ENCODE data around the gene SRGAP1. TPM values are rescaled to one million over a fixed set of nuclear protein-coding genes. Genes with fewer than 3 reads are reported as not detected.

The SRGAP1 gene
- polyA plus RNA-seq, 6 donors from 2014 or later, result 0.01 to 0.26 (median 0.05) TPM

GRCh38 chr12:63885401-63885800 lies 40.9 kb downstream of the SRGAP1 start:
- no peak for ATAC-seq (ENCODE audit: low read depth in 2 of 2)
- peaks cover 5 to 14% (median 6%) of the 10 kb centered on the region in 3 donors for H3K27me3 Mint-ChIP-seq
- no peak overlapping the region for H3K27ac Mint-ChIP-seq
- DNase-seq, result no peak
- no peak overlapping the region for H3K4me3 Mint-ChIP-seq
- no peaks in the 10 kb centered on the region for H3K4me1 Mint-ChIP-seq
- H3K9me3 Mint-ChIP-seq, result peaks cover 0 to 2% (median 0%) of the 10 kb centered on the region in 7 donors
- peaks cover 0 to 4% of the 10 kb centered on the region in 2 donors for H3K36me3 Mint-ChIP-seq

GRCh38 chr12:63888908-63889635 lies 44.6 kb downstream of the SRGAP1 start:
- DNase-seq, result no peak
- Mint-ChIP-seq H3K4me3 (peak overlapping the region in 1 of 8 donors; percentile 50), H3K27ac (no peak overlapping the region), H3K36me3 (peaks cover 0 to 4% of the 10 kb centered on the region in 2 donors), H3K4me1 (no peaks in the 10 kb centered on the region), H3K27me3 (peaks cover under 1 to 8% (median 6%) of the 10 kb centered on the region in 3 donors), H3K9me3 (no peaks in the 10 kb centered on the region)
- no peak for ATAC-seq (ENCODE audit: low read depth in 2 of 2)

GRCh38 chr12:63889721-63890509 lies 45.4 kb downstream of the SRGAP1 start:
- ATAC-seq (ENCODE audit: low read depth in 2 of 2), result no peak
- Mint-ChIP-seq H3K4me3 (peak overlapping the region in 1 of 8 donors; percentile 50), H3K36me3 (peaks cover 0 to 4% of the 10 kb centered on the region in 2 donors), H3K27me3 (peaks cover 6 to 8% (median 6%) of the 10 kb centered on the region in 3 donors), H3K4me1 (no peaks in the 10 kb centered on the region), H3K27ac (no peak overlapping the region), H3K9me3 (peaks cover 0 to 2% (median 0%) of the 10 kb centered on the region in 7 donors)
- no peak for DNase-seq

- H3K9me3 Mint-ChIP-seq, result peaks cover 0 to 2% (median 0%) of the 10 kb centered on the region in 7 donors
- no peaks in the 10 kb centered on the region for H3K4me1 Mint-ChIP-seq
- peaks cover 6 to 17% (median 8%) of the 10 kb centered on the region in 3 donors for H3K27me3 Mint-ChIP-seq
- ATAC-seq (ENCODE audit: low read depth in 2 of 2) (no peak), DNase-seq (no peak)
- H3K27ac Mint-ChIP-seq, result no peak overlapping the region
- no peak overlapping the region for H3K4me3 Mint-ChIP-seq
- H3K36me3 Mint-ChIP-seq, result no peaks in the 10 kb centered on the region
Measured at GRCh38 chr12:63893170-63893569, 48.7 kb downstream of the SRGAP1 start.

- H3K9me3 Mint-ChIP-seq, result peaks cover 0 to 2% (median 0%) of the 10 kb centered on the region in 7 donors
- H3K27me3 Mint-ChIP-seq, result peaks cover 0 to 17% (median 6%) of the 10 kb centered on the region in 3 donors
- no peak overlapping the region for H3K4me3 Mint-ChIP-seq
- ATAC-seq (ENCODE audit: low read depth in 2 of 2) (no peak), DNase-seq (no peak)
- no peak overlapping the region for H3K27ac Mint-ChIP-seq
- H3K4me1 Mint-ChIP-seq, result no peaks in the 10 kb centered on the region
- no peaks in the 10 kb centered on the region for H3K36me3 Mint-ChIP-seq
Measured at GRCh38 chr12:63894132-63894531, 49.6 kb downstream of the SRGAP1 start.

- H3K4me3 Mint-ChIP-seq, result no peak overlapping the region
- H3K36me3 Mint-ChIP-seq, result no peaks in the 10 kb centered on the region
- no peaks in the 10 kb centered on the region for H3K4me1 Mint-ChIP-seq
- H3K27ac Mint-ChIP-seq, result no peak overlapping the region
- H3K9me3 Mint-ChIP-seq, result peaks cover 0 to 2% (median 0%) of the 10 kb centered on the region in 7 donors
- H3K27me3 Mint-ChIP-seq, result peaks cover 0 to 17% (median 6%) of the 10 kb centered on the region in 3 donors
- DNase-seq (no peak), ATAC-seq (ENCODE audit: low read depth in 2 of 2) (no peak)
Measured at GRCh38 chr12:63895841-63896240, 51.3 kb downstream of the SRGAP1 start.

GRCh38 chr12:63897931-63898330 lies 53.4 kb downstream of the SRGAP1 start:
- H3K4me1 Mint-ChIP-seq, result no peaks in the 10 kb centered on the region
- DNase-seq (no peak), ATAC-seq (ENCODE audit: low read depth in 2 of 2) (no peak)
- peaks cover 0 to 14% (median 6%) of the 10 kb centered on the region in 3 donors for H3K27me3 Mint-ChIP-seq
- peaks cover 0 to 2% (median 0%) of the 10 kb centered on the region in 7 donors for H3K9me3 Mint-ChIP-seq
- no peak overlapping the region for H3K27ac Mint-ChIP-seq
- no peak overlapping the region for H3K4me3 Mint-ChIP-seq
- H3K36me3 Mint-ChIP-seq, result no peaks in the 10 kb centered on the region

GRCh38 chr12:63898764-63899337 lies 54.4 kb downstream of the SRGAP1 start:
- no peak for ATAC-seq (ENCODE audit: low read depth in 2 of 2)
- Mint-ChIP-seq H3K4me3 (no peak overlapping the region), H3K27me3 (peaks cover 0 to 14% (median 6%) of the 10 kb centered on the region in 3 donors), H3K27ac (no peak overlapping the region), H3K36me3 (no peaks in the 10 kb centered on the region), H3K4me1 (no peaks in the 10 kb centered on the region), H3K9me3 (peaks cover 0 to 2% (median 0%) of the 10 kb centered on the region in 7 donors)
- DNase-seq, result no peak

GRCh38 chr12:63899396-63899795 lies 54.9 kb downstream of the SRGAP1 start:
- Mint-ChIP-seq H3K4me3 (no peak overlapping the region), H3K4me1 (no peaks in the 10 kb centered on the region), H3K27ac (no peak overlapping the region), H3K9me3 (peaks cover 0 to 2% (median 0%) of the 10 kb centered on the region in 7 donors), H3K27me3 (peaks cover 0 to 14% (median 1%) of the 10 kb centered on the region in 3 donors), H3K36me3 (no peaks in the 10 kb centered on the region)
- DNase-seq (no peak), ATAC-seq (ENCODE audit: low read depth in 2 of 2) (no peak)

GRCh38 chr12:63900922-63901793 lies 56.7 kb downstream of the SRGAP1 start:
- peaks cover 0 to 10% (median 0%) of the 10 kb centered on the region in 3 donors for H3K27me3 Mint-ChIP-seq
- peaks cover 0 to 12% (median 0%) of the 10 kb centered on the region in 7 donors for H3K9me3 Mint-ChIP-seq
- H3K27ac Mint-ChIP-seq, result no peak overlapping the region
- ATAC-seq (ENCODE audit: low read depth in 2 of 2) (no peak), DNase-seq (no peak)
- H3K36me3 Mint-ChIP-seq, result no peaks in the 10 kb centered on the region
- H3K4me3 Mint-ChIP-seq, result no peak overlapping the region
- no peaks in the 10 kb centered on the region for H3K4me1 Mint-ChIP-seq

- no peak for DNase-seq
Measured at GRCh38 chr12:63904653-63905052, 60.2 kb downstream of the SRGAP1 start.

GRCh38 chr12:63905544-63905943 lies 61.0 kb downstream of the SRGAP1 start:
- peaks cover 0 to 23% (median 3%) of the 10 kb centered on the region in 7 donors for H3K9me3 Mint-ChIP-seq
- ATAC-seq (ENCODE audit: low read depth in 2 of 2), result no peak
- DNase-seq, result no peak
- no peak overlapping the region for H3K27ac Mint-ChIP-seq
- H3K36me3 Mint-ChIP-seq, result no peaks in the 10 kb centered on the region
- H3K4me3 Mint-ChIP-seq, result no peak overlapping the region
- no peaks in the 10 kb centered on the region for H3K4me1 Mint-ChIP-seq
- peaks cover 0 to 3% (median 0%) of the 10 kb centered on the region in 3 donors for H3K27me3 Mint-ChIP-seq

More at GRCh38 chr12:63904653-63905052, 60.2 kb downstream of the SRGAP1 start:
- no peak for ATAC-seq (ENCODE audit: low read depth in 2 of 2)
- H3K4me3 Mint-ChIP-seq, result no peak overlapping the region
- no peaks in the 10 kb centered on the region for H3K36me3 Mint-ChIP-seq
- H3K9me3 Mint-ChIP-seq, result peaks cover 0 to 23% (median 3%) of the 10 kb centered on the region in 7 donors
- no peak overlapping the region for H3K27ac Mint-ChIP-seq
- no peaks in the 10 kb centered on the region for H3K4me1 Mint-ChIP-seq
- peaks cover 0 to 3% (median 0%) of the 10 kb centered on the region in 3 donors for H3K27me3 Mint-ChIP-seq
